Hepatocyte (in vitro differentiated cells): ENCODE data around the gene RAB11FIP4. TPM values are rescaled to one million over a fixed set of nuclear protein-coding genes. Genes with fewer than 3 reads are reported as not detected.

ENCODE experiments used
- DNase-seq: peaks from one replicate; pipeline ENCODE4 v3.0.0-alpha.2; 2016; ENCODE audit warnings: low spot score
- H2AFZ ChIP-seq: fragments of 200-600 bp; sonication (generic); 2 replicates; pipeline ENCODE4 v1.6.0; 2016; ENCODE audit warnings: antibody characterized with exemption, mild to moderate bottlenecking
- H3K27ac ChIP-seq: fragments of 200-600 bp; sonication (generic); 2 replicates; pipeline ENCODE4 v1.5.1; 2016; ENCODE audit warnings: mild to moderate bottlenecking
- H3K27me3 ChIP-seq: fragments of 200-600 bp; sonication (generic); 2 replicates; pipeline ENCODE4 v1.6.1; 2016
- H3K36me3 ChIP-seq: fragments of 200-600 bp; sonication (generic); replicated peaks from 2 replicates; pipeline ENCODE4 v1.5.1; 2016; ENCODE audit warnings: low read depth; ENCODE audit not compliant: insufficient read depth
- H3K4me1 ChIP-seq: fragments of 200-600 bp; sonication (generic); 2 replicates; pipeline ENCODE4 v1.5.1; 2016; ENCODE audit warnings: mild to moderate bottlenecking, moderate library complexity; ENCODE audit not compliant: insufficient read depth
- H3K4me2 ChIP-seq: fragments of 200-600 bp; sonication (generic); 2 replicates; pipeline ENCODE4 v1.6.0; 2016
- H3K4me3 ChIP-seq: fragments of 200-600 bp; sonication (generic); 2 replicates; pipeline ENCODE4 v1.5.1; 2016; ENCODE audit warnings: mild to moderate bottlenecking
- H3K79me2 ChIP-seq: fragments of 200-600 bp; sonication (generic); 2 replicates; pipeline ENCODE4 v1.6.0; 2017; ENCODE audit warnings: mild to moderate bottlenecking
- H3K9me2 ChIP-seq: fragments of 200-600 bp; sonication (generic); replicated peaks from 2 replicates; pipeline ENCODE4 v1.6.0; 2017; ENCODE audit warnings: mild to moderate bottlenecking; ENCODE audit not compliant: insufficient read depth
- H3K9me3 ChIP-seq: fragments of 200-600 bp; sonication (generic); 2 replicates; pipeline ENCODE4 v1.5.1; 2016; ENCODE audit warnings: low read depth, mild to moderate bottlenecking
- H4K20me1 ChIP-seq: fragments of 200-600 bp; sonication (generic); 2 replicates; pipeline ENCODE4 v1.6.0; 2016; ENCODE audit warnings: mild to moderate bottlenecking; ENCODE audit not compliant: insufficient read depth, poor library complexity, severe bottlenecking
- EZH2 ChIP-seq: fragments of 200-600 bp; sonication (generic); IDR thresholded peaks from 2 replicates; pipeline ENCODE4 v1.6.1; 2016; ENCODE audit warnings: antibody characterized with exemption, mild to moderate bottlenecking, borderline replicate concordance
- EZH2phosphoT487 ChIP-seq: fragments of 200-600 bp; sonication (generic); IDR thresholded peaks from one replicate; pipeline ENCODE4 v1.6.1; 2018; ENCODE audit warnings: antibody characterized with exemption, mild to moderate bottlenecking, low read depth, moderate library complexity; ENCODE audit not compliant: unreplicated experiment, severe bottlenecking
- WGBS: methylation state at CpG from one replicate; pipeline ENCODE4 v1.1.6; 2016; ENCODE audit warnings: low lambda C conversion rate; ENCODE audit errors: missing lambda C conversion rate; 5-methylcytosine and 5-hydroxymethylcytosine counted together
- polyA plus RNA-seq: library from polyadenylated mRNA; unstranded; fragments of >200 nt; fragmentation: Nextera tagmentation; extraction: Ambion mirVana; gene quantifications from 2 replicates; pipeline ENCODE4 v1.2.1, GENCODE V29; 2016
- total RNA-seq: library from RNA; depleted of rRNA; stranded (reverse); fragments of >200 nt; gene quantifications from 2 replicates; pipeline ENCODE4 v1.2.3, GENCODE V29; 2014
- TF ChIP-seq, protein P1 (sequence below): fragments of 200-600 bp; sonication (generic); IDR thresholded peaks from 2 replicates; pipeline ENCODE4 v1.5.1; 2016; ENCODE audit warnings: antibody characterized with exemption, mild to moderate bottlenecking; ENCODE audit not compliant: poor library complexity

RAB11FIP4 gene
- total and polyA plus RNA-seq, 2 experiments from 2014 or later, result 25.8 to 35.6 TPM

GRCh38 chr17:31392002-31392855, 754 bp downstream of the RAB11FIP4 start:
- 47% methylated on average over 22 of the region's 52 CpGs for WGBS
- H3K4me1 ChIP-seq, result peaks cover 4% of the 10 kb centered on the region
- H4K20me1 ChIP-seq, result no peaks in the 10 kb centered on the region
- H3K27me3 ChIP-seq, result peaks cover 51% of the 10 kb centered on the region
- DNase-seq, result no peak
- H3K4me3 ChIP-seq, result no peak overlapping the region
- H2AFZ ChIP-seq, result no peak overlapping the region
- no peak overlapping the region for H3K27ac ChIP-seq
- no peaks in the 10 kb centered on the region for H3K79me2 ChIP-seq
- no peaks in the 10 kb centered on the region for H3K9me2 ChIP-seq
- TF ChIP-seq EZH2phosphoT487, result no peak
- peak; percentile 60 for TF ChIP-seq EZH2
- no peaks in the 10 kb centered on the region for H3K9me3 ChIP-seq
- no peaks in the 10 kb centered on the region for H3K36me3 ChIP-seq
- peak overlapping the region; percentile 81 for H3K4me2 ChIP-seq

GRCh38 chr17:31392856-31393748, 1.6 kb downstream of the RAB11FIP4 start:
- WGBS, result 85% methylated on average over 17 of the region's 17 CpGs

DNA sequence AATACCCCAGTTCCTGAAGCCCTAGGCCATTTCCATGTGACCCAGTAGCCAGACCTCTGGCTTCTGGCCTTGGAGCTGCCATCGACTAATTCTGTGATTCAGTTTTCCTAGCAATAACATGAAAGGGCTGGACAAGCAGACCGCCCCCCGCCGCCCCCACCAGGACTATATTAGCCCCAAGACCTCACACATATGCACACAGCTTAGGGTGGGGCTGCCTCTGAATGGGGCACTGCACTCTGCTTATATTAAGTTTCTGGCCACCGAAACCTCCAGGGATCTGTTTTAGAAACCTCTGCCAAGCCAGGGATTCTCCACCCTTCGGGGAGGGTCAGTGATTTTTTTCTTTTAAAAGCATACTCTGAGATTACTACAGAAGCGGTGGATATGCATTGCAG, 2.3 kb downstream of the RAB11FIP4 start:
- Histone ChIP-seq H2AFZ (no peak overlapping the region), H3K27ac (no peak overlapping the region), H3K79me2 (no peaks in the 10 kb centered on the region), H3K27me3 (peaks cover 49% of the 10 kb centered on the region), H3K4me2 (no peak overlapping the region), H3K9me3 (no peaks in the 10 kb centered on the region), H4K20me1 (no peaks in the 10 kb centered on the region), H3K4me1 (peaks cover 4% of the 10 kb centered on the region), H3K36me3 (no peaks in the 10 kb centered on the region), H3K4me3 (no peak overlapping the region), H3K9me2 (no peaks in the 10 kb centered on the region)
- TF ChIP-seq EZH2 (no peak), EZH2phosphoT487 (no peak)
- TF ChIP-seq, protein P1, sequence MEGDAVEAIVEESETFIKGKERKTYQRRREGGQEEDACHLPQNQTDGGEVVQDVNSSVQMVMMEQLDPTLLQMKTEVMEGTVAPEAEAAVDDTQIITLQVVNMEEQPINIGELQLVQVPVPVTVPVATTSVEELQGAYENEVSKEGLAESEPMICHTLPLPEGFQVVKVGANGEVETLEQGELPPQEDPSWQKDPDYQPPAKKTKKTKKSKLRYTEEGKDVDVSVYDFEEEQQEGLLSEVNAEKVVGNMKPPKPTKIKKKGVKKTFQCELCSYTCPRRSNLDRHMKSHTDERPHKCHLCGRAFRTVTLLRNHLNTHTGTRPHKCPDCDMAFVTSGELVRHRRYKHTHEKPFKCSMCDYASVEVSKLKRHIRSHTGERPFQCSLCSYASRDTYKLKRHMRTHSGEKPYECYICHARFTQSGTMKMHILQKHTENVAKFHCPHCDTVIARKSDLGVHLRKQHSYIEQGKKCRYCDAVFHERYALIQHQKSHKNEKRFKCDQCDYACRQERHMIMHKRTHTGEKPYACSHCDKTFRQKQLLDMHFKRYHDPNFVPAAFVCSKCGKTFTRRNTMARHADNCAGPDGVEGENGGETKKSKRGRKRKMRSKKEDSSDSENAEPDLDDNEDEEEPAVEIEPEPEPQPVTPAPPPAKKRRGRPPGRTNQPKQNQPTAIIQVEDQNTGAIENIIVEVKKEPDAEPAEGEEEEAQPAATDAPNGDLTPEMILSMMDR, result no peak
- DNase-seq, result no peak
- WGBS, result 78% methylated on average over 7 of the region's 7 CpGs

More at GRCh38 chr17:31392856-31393748, 1.6 kb downstream of the RAB11FIP4 start:
- no peaks in the 10 kb centered on the region for H3K9me3 ChIP-seq
- H3K4me2 ChIP-seq, result no peak overlapping the region
- H3K27me3 ChIP-seq, result peaks cover 51% of the 10 kb centered on the region
- DNase-seq, result no peak
- no peak overlapping the region for H3K4me3 ChIP-seq
- no peak overlapping the region for H3K27ac ChIP-seq
- no peaks in the 10 kb centered on the region for H3K9me2 ChIP-seq
- no peaks in the 10 kb centered on the region for H3K36me3 ChIP-seq
- H3K4me1 ChIP-seq, result peaks cover 4% of the 10 kb centered on the region
- H4K20me1 ChIP-seq, result no peaks in the 10 kb centered on the region
- TF ChIP-seq EZH2, result no peak
- no peak overlapping the region for H2AFZ ChIP-seq
- H3K79me2 ChIP-seq, result no peaks in the 10 kb centered on the region

DNA sequence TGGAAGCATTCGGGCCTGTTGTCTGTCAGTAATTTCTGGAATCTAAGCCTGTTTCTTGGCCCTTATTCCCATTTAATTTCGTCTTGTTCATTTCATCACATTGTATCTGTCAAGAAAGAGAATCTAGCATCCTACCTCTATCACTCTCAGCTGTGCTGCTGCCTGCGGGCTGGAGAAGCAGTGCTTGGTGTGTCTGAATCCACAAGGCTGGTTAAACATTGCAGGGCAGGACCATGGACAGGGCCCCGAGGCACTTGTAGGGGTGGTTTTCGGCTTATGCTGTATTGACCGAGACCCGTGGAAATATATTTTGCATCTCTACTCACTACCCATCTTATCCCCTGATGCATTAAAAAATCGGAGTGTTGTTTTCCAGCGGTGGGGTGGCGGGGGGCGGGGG, 3.1 kb downstream of the RAB11FIP4 start:
- Histone ChIP-seq H3K4me1 (peaks cover 4% of the 10 kb centered on the region), H3K4me3 (no peak overlapping the region), H3K9me2 (no peaks in the 10 kb centered on the region), H3K9me3 (no peaks in the 10 kb centered on the region), H2AFZ (no peak overlapping the region), H3K36me3 (no peaks in the 10 kb centered on the region), H3K79me2 (no peaks in the 10 kb centered on the region), H4K20me1 (no peaks in the 10 kb centered on the region), H3K27me3 (peaks cover 41% of the 10 kb centered on the region), H3K4me2 (no peak overlapping the region), H3K27ac (no peak overlapping the region)
- TF ChIP-seq, protein P1, result no peak
- TF ChIP-seq EZH2phosphoT487, result no peak
- no peak for TF ChIP-seq EZH2
- WGBS, result 13% methylated on average over 10 of the region's 11 CpGs
- DNase-seq, result peak; percentile 89
